HG02973 (cell line): ENCODE measurements around the gene USP13.

ENCODE experiments used
- ATAC-seq: cut with Tn5 transposase; IDR thresholded peaks from one replicate; pipeline ENCODE4 v1.9.1; 2021; ENCODE audit warnings: moderate library complexity; ENCODE audit not compliant: unreplicated experiment

The USP13 gene

GRCh38 chr3:179697736-179698332 lies 45.0 kb downstream of the USP13 start:
- ATAC-seq = no peak

DNA sequence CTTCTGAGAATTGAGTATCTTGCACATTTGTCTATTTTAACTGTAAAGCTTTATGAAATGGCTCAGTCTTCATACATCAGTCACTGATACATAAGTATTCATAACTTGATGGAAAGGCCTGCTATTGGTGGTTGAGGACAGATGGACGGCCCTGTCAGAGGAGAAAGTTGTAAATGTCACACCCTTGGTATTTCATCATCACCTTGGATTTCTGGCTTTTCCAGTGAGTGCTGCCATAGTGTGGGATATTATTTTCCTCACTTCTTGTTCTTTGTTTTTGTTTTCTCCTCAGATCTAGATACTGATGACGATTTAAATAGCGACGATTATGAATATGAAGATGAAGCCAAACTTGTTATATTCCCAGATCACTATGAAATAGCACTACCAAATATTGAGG lies 47.9 kb downstream of the USP13 start:
- no peak for ATAC-seq

GRCh38 chr3:179701176-179701827 lies 48.5 kb downstream of the USP13 start:
- ATAC-seq = no peak

GRCh38 chr3:179702271-179702947 lies 49.6 kb downstream of the USP13 start:
- no peak for ATAC-seq

DNA sequence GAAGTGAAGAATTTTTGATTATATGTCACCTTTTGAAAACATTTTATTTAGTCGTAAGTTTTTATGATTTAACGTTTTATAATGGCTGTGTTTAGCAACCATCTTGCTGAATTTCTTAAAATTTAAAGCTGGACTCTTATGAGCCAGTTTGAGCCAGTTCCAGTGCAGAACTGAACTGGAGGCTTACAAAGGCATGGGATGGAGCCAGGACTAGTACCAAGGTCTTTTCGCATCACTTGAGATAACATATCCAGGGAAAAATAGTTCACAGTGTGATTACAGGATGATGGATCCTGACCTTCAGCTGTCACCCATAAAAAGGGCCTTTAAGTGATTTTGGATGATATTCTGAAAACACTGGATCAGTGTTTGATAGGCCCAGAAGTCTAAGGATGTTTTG lies 51.0 kb downstream of the USP13 start:
- ATAC-seq = no peak

DNA sequence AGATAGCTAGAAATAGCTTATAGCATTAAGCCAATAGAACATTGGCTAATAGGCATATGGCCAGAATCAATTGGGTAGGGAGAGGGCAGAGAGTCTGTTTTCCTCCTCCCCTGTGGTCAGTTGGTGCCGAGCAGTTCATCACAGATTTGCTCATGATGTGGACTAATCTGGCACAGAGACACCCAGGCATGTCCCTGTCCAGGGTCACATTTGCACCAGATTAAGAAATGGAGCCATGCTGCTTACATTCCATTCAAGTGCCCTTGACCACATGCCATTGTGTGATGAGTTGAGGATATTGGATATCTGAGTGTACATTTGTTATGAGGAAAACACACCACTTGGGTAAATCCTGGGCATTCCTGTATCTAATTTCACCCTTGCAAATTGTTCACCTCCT lies 53.4 kb downstream of the USP13 start:
- no peak for ATAC-seq

GRCh38 chr3:179710079-179710478 lies 57.2 kb downstream of the USP13 start:
- ATAC-seq = no peak

- ATAC-seq = no peak
Measured at GRCh38 chr3:179713643-179714090, 60.8 kb downstream of the USP13 start.

DNA sequence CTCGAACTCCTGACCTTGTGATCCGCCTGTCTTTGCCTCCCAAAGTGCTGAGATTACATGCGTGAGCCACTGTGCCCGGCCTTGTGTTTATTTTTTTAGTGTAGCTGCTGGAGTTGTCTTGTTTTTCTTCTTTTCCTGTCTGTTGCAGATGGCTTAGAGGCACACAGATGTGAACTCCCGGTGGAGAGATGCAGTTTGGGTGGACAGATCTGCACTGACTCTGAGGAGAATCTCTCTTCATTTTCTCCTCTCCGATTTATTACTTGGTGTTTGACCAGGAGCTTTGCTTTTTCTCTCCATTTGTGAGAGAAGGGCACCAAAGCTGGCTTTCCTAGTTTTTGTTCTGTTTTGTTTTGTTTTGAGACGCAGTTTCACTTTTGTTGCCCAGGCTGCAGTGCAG lies 62.7 kb downstream of the USP13 start:
- no peak for ATAC-seq

GRCh38 chr3:179716226-179716625 lies 63.4 kb downstream of the USP13 start:
- ATAC-seq = no peak

DNA sequence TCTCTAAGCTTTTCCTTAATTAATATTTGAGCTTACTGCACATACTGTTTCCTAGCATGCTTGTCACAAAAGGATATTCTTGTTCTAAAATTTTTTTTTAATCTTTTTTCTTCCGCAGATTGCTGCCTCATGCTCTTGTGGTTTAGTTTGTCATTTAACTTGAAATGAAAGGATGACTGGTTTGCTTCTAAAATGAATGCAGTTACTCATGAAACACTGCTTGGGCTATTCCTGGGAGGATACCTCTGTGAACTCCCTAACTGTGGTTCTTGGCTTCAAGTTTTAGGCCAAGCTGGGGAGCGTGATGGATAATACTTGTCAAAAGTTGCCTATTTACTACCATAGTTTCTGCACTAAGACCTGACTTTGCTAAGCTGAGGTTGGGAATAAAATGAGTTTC lies 64.0 kb downstream of the USP13 start:
- no peak for ATAC-seq

DNA sequence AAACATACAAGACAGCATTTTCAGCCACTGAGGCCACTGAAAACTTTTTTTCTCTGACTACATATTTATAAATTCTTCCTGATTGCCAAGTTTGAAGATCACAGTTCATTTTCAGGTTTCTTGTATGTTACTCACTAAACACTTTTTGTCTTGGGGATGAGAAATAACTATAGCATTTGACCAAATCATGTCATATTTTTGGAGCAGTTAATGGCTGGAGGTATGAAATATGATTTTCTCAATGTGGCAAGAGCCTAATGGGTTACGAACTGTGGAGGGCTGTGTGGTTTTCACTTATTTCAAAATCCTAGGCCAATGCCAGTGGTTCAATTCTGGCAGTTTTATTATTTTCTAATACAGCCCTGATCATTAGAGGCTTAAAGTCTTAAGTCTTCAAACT lies 64.4 kb downstream of the USP13 start:
- ATAC-seq = no peak

DNA sequence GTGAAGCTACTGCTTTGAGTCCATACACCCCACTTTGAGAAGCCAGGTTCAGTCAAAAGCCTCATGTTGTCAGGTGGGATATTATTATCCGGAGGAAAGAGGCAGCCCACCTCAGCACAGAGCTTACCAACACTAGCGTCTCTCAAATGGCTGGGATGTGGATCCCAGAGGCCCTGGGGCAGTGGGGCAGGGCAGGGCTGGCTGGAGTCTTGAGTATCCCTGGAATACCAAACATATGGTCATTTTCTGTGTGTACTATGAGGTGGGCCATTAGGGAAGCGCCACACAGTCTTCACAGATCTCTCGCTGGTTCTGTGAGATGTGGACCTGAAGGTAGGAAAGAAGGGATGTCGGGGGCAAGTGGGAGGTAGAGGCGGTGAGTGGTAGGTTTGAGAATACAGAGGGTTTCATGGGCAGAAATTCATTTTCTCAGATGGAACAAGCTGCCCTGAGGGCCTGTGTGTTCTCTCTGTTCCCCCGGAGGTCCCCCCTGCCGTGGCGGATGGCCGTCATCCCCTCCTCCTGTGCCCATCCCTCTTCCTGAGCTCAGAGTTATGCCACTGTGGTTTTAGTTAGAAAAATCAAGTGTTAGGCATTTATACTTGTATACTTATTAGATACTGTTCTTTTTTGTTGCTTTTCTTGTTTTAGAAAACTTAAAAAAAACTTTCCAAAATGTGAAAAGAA lies 66.4 kb downstream of the USP13 start:
- ATAC-seq = no peak

DNA sequence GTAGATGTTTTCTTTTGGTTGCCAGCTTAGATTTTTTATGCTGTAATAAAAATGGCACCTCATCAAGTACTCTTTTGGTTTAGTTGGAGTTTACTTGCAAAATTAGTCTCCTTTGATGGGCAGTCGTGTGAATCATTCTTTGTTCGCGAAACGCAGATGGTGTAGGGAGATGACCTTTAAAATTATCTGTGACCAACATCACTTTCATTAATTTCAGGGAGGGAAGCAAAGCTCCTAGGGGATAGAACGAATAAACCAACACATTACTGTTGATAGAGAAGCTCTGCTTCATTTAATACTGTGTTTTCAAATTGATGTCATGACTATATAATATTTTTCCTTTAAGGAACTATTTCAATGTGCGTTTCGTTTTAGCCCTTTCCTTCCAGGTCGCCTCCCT lies 67.4 kb downstream of the USP13 start:
- ATAC-seq = no peak

DNA sequence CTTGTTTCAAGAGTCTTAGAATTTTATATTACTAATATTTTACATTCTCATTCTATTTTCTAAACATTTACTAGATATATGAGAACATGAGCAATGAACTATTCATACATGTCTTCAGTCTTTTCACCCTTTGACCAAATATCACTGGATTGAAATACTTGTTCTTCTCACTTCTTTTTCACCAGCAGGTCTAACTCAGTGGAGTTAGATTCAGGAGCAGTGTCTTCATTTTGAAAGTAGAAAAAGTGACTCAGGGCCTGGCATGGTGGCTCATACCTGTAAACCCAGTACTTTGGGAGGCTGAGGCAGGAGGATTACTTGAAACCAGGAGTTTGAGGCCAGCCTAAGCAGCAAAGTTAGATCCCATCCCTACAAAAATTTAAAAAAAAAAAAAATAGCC lies 70.8 kb downstream of the USP13 start:
- ATAC-seq = no peak

GRCh38 chr3:179726075-179726699 lies 73.3 kb downstream of the USP13 start:
- ATAC-seq = no peak

GRCh38 chr3:179729086-179729485 lies 76.2 kb downstream of the USP13 start:
- ATAC-seq = no peak

DNA sequence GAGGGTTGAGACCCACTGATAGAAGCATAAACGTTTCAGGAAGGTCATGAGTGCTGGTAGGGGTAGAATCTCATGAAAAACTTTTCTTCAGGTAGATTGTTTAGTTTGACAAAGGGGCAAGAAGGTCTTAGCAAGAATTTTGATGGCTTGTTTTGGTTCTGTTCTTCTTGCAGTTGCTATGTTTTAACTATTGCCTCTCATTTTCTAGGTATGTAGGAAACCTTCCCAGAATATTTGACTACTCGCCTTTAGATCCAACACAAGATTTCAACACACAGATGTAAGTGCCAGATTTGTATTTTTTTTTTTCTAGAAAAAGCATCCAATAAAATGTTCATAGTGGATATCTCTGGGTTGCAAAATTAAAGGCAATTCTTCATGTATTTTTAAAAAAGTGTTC lies 77.1 kb downstream of the USP13 start:
- ATAC-seq = no peak

DNA sequence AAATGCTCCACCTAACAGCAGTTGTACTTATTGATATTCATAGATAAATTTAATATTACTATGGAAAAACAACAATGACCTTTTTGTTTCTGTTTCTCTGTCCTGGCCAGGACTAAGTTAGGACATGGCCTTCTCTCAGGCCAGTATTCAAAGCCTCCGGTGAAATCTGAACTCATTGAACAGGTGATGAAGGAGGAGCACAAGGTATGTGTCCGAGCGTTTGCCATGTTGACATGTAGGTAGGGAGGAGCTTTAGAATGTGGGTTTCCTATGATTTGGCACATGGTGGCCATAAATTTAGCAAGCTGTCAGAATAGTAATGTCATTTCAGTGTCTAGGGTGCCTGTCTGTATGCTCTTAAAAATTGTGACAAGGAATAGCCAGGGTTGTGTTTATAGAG lies 77.7 kb downstream of the USP13 start:
- no peak for ATAC-seq

DNA sequence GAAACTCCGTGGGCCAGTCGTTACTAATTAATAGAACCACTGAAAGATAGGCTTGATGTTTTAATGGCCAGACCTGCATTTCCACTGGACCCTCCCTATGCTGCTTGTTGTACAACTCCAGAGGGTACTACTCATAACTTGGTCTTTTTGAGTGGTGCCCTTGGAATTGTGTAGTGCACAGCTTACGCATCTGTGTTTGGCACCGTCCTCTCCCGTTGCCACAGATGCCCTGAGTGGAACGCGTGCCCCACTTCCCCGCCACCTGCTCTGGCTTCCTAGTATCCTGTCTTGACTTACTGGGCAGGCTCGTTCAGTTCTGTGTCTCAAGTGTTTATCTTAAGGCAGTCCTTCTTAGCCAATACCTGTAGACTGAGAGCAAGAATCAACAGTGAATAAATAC lies 78.7 kb downstream of the USP13 start:
- no peak for ATAC-seq

- no peak for ATAC-seq
Measured at GRCh38 chr3:179732661-179733348, 80.0 kb downstream of the USP13 start.
